ENCODE data around the gene ZEB2.

Gene ZEB2

DNA sequence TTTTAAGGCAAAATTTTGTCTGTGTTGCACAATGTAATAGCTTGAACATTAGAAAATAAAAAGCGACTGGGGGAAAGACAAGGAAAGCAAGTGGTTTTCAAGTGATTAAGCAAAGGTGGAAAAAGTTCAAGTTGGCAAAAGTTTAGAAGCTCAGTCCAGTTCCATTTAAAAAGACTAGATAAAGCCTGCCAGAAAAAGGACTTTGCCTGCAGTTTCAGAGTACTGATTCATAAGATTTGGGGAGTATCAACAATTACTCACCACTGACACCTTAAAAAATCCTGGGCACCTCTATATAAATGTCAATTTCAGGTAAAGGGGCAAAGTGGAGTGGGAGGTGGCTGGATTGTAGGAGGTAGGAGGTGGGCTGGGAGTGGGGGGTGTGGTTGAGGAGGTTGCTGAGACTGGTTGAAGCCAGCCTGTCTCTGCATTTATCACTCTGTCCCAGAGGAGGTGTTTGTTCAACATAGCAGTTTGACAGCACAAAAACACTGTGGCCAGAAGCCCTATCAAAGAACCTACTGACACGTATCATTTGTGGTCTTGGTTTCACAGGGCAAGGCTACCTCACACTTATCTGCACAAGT is 14.6 kb downstream of the ZEB2 start:
- DNase-seq (ENCODE audit: low read depth), result peak; percentile 47
- H3K4me3 ChIP-seq (replicated peaks; ENCODE audit: low read depth, low read length), result no peak overlapping the region
- TF ChIP-seq, protein P1, sequence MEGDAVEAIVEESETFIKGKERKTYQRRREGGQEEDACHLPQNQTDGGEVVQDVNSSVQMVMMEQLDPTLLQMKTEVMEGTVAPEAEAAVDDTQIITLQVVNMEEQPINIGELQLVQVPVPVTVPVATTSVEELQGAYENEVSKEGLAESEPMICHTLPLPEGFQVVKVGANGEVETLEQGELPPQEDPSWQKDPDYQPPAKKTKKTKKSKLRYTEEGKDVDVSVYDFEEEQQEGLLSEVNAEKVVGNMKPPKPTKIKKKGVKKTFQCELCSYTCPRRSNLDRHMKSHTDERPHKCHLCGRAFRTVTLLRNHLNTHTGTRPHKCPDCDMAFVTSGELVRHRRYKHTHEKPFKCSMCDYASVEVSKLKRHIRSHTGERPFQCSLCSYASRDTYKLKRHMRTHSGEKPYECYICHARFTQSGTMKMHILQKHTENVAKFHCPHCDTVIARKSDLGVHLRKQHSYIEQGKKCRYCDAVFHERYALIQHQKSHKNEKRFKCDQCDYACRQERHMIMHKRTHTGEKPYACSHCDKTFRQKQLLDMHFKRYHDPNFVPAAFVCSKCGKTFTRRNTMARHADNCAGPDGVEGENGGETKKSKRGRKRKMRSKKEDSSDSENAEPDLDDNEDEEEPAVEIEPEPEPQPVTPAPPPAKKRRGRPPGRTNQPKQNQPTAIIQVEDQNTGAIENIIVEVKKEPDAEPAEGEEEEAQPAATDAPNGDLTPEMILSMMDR (IDR thresholded peaks at IDR 0.05; ENCODE audit: low read length, missing control alignments), result no peak

DNA sequence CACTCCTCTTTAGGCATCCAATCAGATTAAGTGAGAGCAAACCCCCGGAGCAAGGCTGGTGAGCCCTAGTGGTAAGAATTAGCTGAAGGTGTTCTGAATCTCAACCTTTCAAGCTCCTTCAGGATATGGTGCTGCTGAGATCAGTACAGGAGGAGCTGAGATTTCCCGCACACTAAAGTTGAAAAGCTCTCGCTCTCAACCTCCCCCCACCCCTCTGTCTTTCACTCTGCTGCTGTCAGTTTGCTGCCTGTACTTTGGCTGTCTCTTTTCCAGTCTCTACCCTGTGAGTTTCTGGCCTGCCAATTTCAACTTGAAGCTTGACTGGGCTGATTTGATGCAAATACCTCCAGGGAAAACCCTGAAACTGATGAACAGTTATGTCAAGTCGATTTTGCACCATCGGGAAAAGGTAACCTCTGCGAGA is 15.7 kb downstream of the ZEB2 start:
- no peak overlapping the region for H3K4me3 ChIP-seq (replicated peaks; ENCODE audit: low read depth, low read length)
- TF ChIP-seq, protein P1 (IDR thresholded peaks at IDR 0.05; ENCODE audit: low read length, missing control alignments), result peak; percentile 21
- DNase-seq (ENCODE audit: low read depth), result no peak

DNA sequence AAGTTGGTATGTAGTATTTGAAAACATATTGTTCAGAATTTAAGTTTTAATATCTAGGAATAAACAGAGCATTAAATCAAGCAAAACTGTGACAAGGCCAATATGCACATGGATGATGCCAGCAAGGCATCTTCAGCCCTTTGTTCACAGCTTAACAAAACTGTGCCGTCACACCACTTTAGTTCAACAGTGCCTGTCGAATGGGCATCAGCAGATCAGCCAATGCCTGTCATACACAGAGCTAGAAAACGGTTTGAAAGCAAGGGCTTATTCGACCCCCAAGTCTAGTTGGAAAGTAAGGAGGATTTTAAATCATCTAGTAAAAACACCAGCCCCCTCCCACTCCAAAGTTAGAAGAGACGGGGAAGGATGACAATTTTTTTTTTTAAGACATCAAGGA is 16.7 kb downstream of the ZEB2 start:
- TF ChIP-seq, protein P1 (IDR thresholded peaks at IDR 0.05; ENCODE audit: low read length, missing control alignments), result no peak
- H3K4me3 ChIP-seq (replicated peaks; ENCODE audit: low read depth, low read length), result no peak overlapping the region
- no peak for DNase-seq (ENCODE audit: low read depth)

DNA sequence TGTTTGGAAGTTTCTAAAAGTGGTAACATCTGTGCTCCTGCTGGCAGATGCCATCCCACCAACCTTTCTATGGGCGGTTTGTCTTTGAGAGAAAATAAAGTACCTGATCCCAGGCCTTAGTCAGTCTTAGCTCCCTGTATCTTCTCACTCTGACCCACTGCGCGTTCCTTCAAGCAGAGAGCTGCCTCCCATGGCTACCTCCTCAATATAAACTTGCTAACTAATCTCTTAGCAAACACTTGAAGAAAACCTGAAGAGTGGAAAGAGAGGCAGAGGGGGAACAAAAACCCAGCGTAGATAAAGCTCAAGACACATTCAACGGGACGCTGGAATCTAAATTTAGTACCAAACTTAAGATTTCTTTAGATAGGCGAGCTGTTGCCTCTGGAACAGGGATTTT is 17.6 kb downstream of the ZEB2 start:
- no peak overlapping the region for H3K4me3 ChIP-seq (replicated peaks; ENCODE audit: low read depth, low read length)
- TF ChIP-seq, protein P1 (IDR thresholded peaks at IDR 0.05; ENCODE audit: low read length, missing control alignments), result no peak
- no peak for DNase-seq (ENCODE audit: low read depth)

DNA sequence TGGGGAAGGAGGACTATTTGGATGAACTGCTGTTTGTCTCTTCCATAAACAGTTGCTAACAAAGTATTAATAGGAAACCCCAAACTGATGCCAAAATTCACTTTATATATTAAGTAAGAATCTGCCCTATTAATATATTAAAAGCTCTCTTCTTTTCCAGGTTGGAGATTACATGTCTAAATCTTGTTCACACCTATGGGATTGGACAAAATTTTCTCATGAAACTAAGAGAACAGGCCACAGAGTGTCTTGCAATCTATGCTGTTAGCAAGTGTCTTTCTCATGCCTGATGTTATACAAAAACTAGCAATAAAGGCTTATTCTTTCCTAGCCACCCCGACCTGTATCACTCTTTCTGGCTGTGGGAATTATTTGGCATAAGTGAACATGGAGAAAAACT is 18.3 kb downstream of the ZEB2 start:
- H3K4me3 ChIP-seq (replicated peaks; ENCODE audit: low read depth, low read length), result no peak overlapping the region
- no peak for DNase-seq (ENCODE audit: low read depth)
- TF ChIP-seq, protein P1 (IDR thresholded peaks at IDR 0.05; ENCODE audit: low read length, missing control alignments), result no peak

DNA sequence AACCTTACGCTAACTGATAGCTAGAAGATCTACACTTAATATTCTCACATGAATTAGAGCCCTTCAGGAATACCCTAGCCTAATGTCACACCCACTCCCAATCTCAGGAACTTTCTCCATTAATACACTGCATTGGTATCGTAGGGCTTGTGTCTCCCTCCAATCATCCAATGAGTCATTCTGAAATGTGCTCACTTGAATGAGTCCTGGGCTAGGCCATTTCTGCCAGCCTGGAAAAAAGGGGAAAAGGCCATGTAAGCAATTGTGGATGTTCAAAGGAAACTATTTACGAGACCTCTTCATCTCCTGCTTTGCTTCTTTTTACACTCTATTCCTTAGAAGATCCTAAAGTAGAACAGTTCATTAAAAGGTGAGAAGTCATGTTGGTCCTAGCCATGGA is 18.8 kb downstream of the ZEB2 start:
- TF ChIP-seq, protein P1 (IDR thresholded peaks at IDR 0.05; ENCODE audit: low read length, missing control alignments), result no peak
- no peak overlapping the region for H3K4me3 ChIP-seq (replicated peaks; ENCODE audit: low read depth, low read length)
- DNase-seq (ENCODE audit: low read depth), result peak; percentile 21

DNA sequence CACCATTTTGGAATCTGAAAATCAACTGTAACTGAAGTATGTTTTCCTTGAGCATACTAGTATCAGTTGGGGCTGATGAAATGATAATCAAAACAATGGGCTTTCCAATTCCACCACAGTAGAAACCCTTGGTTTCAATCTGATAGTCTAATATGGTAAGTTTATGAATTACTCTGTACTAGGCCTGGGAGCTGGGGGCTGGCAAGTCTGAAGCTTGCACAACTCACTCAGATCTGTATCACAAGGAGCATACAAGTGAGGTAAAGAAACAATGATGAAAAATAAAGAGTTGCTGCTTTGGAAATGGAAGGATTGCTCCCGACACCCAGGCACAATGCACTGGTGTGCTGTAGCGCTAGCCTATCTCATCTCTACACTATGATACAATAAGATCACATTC is 19.4 kb downstream of the ZEB2 start:
- TF ChIP-seq, protein P1 (IDR thresholded peaks at IDR 0.05; ENCODE audit: low read length, missing control alignments), result no peak
- no peak overlapping the region for H3K4me3 ChIP-seq (replicated peaks; ENCODE audit: low read depth, low read length)
- peak; percentile 23 for DNase-seq (ENCODE audit: low read depth)

All from fibroblast of pulmonary artery (primary cell).